NK-92 treated with Interleukin-12 subunit alpha and Interleukin-12 subunit beta, amount 100 ng/mL, for 24 hours (cell line): Measurements from ENCODE around the gene NKX3-2.

Source experiments
- DNase-seq: peaks from one replicate; lab custom pipeline; 2025; lab: John Stamatoyannopoulos, UW

NKX3-2 gene

DNA sequence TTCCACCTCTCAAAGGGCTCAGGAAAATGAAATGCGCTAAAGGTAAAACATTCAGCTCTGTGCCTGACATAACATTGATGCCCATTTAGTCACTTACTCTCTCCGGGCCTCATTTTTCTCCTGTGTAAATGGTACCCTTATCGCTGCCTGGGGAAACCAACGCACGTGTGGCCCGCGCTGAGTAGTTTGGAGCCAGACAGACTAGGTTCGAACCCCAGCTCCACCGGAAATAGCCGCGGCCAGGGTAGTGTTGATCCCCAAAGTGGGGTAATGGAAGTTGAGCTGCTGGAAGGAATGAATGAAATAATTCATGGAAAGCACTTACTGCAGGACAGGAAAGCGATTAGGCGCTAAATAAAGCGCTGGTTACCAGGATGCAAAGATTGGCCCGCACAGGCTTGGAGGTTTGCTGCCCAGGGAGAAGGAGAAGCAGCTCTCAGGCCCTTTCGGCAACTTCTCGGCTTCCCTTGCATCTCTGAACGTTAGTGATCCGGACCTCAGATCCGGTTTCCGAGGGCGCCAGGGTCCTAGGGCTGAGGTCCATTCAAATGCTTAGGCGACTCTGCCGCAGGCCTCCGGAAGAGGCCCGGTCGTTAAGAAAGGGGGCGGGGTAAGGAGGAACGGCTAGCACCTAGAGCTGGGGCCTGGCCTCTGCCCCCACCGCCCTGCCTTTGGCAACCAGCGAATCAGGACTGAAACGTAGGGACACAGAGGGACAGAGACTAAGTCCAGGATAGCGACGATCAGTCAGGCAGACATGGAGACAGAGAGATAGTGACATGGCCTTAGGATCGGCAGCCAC is 13.3 kb downstream of the NKX3-2 start:
- no peak for DNase-seq

DNA sequence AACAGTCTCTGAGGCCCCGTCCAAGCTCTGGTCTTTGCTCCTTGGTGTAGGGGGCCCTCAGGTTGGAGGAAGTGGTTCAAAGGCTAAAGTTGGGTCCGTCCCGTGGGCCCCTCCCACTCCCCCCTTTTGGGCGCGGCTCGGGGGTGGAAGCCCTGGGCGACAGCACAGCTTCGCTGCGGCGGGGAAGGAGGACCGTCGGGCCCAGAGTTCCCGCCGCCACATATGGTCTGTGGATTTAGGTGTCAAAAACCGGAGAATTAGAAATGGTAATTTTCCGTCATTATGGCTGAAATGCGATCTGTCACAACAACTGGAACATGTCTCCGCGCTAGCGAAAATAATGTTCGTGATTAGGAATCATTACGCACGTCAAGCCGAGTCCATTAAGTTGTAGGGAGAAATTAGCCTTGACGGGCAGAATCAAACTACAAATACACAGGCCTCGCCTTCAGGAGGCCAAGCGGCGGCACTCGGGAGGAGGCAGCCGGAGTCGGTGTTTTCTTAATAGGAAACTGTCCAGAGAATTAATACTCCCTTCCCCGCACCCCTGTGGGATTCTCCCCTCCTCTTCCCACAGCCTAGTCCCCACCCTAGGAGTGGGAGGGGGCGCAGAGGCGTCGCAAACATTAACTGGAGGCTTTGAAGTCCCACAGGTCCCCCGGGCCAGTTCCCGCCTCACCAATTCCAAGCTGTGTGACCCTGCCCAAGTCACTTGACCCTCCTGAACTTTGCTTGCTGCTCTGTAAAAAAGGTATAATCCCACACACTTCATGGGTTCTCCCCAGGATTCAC is 15.0 kb downstream of the NKX3-2 start:
- DNase-seq = no peak

DNA sequence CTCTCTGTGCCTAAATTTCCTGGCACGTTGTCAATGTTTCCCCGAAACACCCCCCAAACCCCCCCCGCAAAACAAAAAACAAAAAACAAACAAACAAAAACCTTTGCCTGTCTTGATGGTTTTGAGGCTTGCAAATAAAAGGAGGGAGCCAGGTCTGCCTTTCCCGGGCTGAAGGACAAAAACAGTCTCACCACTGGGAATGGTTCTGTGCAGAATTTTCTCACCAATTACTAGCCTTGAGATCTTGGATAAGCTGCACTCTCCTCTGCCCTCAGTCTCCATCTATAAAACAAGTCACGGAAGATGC is 15.5 kb downstream of the NKX3-2 start:
- no peak for DNase-seq

DNA sequence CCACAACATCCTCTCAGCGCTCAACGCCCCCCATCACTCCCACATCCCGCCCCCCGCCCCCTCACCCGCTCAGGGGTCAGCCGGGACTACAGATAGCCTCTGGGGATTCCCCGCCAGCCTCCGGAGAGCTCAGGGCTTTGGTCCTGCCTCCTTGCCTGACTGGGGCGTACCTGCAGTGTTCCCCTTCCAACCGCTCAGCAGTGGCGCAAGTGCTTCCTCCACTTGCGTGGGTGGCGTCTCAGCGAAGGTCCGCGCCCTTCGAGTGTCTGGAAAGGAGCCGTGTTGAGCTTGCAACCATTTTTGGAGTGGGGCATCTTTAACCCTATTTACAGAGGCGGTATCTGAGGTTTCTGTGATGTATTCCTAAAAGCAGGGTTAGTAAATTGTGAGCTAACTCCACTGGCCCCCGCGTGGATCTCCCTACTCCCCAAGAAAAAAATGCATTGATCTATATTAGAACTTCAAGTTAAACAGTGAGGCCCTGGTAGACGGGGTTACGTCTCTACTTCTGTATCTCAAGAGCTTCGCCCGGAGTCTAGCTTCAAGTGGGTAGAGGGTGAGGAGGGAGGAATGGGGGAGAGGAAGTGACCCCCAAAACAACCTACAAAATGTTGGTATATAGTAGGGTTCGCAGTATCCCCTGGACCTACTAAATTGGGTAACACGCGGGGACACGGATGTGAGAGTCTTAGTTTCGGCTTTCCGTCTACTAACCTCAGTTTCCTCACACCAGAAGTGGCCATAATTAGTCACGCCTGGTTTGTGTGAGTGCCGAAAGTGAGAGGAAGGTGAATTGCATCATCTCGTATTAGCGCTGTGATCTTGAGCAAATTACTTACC is 16.1 kb downstream of the NKX3-2 start:
- DNase-seq = no peak

DNA sequence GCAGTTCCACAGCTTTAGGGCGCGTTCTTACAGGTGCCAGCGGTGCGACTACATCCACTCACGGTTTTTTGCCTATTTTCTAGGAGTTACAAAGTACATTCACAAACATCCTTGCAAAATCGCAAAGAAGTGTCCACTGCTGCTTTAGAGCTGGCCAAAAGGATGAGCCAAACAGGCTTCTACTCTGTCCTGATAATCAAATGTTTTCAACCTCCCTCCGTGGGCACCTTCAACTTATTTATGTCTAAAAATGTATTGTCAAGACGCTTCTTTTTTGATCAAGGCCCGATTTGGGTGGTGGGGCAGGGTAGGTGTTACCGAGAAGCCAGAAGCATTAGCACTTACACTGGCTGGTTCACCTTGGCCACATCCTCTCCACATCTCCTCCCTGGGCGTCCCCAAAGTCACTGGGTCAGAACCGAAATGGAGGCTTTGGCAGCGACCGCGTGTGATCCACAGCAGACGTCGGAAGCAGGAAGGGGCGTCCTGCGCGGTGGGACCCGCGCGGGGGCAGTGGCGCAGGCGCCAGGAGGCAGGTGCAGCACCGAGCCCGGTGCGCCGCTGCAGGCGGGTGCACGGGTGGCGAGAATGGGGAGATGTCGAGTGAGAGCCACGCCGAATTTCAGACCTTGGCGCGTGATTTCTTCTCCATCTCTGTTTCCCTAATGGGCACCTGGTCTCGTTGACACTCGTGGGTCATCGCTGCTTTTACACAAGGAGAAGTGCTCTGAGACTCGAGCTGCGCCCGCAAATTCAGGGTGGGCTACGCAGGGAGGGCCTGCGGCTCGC is 16.9 kb downstream of the NKX3-2 start:
- DNase-seq = no peak

DNA sequence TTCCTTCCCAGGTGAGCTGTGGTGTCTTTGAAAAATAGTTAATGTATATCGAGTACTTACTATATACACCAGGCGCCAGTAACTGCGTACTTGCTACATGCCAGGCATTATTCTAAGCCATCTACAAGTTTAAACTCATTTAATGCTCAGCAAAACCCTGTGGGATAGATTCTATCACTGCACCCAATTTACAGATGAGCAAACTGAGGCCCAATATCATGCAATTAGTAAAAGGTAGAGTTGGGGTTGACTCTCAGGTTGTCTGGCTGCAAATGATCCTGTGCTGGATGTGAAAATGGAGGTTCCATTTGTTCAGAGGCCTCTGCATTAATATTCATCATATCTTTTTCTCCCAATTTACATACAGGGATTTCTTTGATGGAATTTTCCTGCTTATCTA is 17.6 kb downstream of the NKX3-2 start:
- DNase-seq = no peak

DNA sequence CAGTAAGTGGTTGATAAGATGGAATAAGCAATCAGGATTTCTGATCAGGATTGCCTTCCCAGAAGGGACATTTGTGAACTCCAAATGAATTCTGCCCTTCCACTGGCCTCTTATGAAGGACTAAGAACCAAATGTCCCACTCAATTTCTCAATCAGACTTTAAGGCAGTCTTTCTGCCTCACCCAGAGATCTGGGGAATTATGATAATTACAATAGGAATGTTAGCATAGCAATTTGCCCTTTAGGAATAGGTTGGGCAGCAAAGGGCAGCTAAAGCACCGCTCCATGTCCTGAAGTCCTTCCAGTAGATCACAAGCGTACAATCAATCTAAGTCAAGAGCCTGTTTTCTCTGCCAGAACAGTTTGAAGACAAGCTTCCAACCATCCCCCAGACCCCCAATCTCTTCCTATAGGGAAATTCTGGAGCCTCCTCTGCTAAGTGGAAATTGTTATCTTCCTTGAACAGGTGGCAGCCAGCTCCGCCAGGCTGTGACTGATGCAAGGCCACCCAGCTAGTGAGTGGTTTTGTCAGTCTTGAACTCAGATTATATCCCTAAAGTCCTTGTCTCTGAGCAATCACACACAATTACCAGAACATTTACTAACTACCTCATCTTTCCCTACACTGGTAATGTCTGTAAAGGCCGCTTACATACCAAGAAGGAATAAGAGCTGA is 18.6 kb downstream of the NKX3-2 start:
- DNase-seq = no peak

DNA sequence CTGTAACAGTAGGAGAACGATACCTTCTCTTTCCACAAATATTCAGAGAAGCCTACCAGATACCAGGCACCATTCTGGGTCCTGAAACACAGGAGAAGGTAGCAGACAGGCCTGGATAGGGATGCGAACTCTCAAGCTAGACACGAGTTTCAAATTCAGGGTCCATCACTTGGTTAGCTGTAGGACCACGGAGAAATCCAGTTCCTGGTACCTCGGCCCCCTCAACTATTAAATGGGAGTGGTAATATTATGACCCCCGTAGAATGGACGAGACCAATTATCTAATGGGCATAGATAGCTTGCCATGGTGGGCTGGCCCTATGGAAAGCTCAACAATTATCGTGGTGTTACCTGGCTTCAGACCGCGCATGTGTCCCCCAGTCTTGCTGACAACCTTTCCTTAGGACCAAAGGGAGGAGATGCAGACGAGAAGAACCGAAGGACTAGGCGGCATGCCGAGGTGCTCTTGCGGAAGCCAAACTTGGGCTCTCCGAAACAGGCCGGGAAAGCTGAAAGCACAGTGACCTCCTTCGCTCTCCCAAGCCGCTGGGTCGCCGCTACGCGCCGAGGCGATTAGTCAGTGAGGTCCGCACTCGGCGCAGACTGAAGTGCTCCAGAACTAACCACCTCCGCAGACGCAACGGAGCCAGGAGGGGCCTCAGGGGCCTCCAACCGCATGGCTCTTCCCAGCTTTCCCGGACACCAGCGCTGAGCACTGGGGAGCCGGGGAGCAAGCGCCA is 19.6 kb downstream of the NKX3-2 start:
- no peak for DNase-seq

DNA sequence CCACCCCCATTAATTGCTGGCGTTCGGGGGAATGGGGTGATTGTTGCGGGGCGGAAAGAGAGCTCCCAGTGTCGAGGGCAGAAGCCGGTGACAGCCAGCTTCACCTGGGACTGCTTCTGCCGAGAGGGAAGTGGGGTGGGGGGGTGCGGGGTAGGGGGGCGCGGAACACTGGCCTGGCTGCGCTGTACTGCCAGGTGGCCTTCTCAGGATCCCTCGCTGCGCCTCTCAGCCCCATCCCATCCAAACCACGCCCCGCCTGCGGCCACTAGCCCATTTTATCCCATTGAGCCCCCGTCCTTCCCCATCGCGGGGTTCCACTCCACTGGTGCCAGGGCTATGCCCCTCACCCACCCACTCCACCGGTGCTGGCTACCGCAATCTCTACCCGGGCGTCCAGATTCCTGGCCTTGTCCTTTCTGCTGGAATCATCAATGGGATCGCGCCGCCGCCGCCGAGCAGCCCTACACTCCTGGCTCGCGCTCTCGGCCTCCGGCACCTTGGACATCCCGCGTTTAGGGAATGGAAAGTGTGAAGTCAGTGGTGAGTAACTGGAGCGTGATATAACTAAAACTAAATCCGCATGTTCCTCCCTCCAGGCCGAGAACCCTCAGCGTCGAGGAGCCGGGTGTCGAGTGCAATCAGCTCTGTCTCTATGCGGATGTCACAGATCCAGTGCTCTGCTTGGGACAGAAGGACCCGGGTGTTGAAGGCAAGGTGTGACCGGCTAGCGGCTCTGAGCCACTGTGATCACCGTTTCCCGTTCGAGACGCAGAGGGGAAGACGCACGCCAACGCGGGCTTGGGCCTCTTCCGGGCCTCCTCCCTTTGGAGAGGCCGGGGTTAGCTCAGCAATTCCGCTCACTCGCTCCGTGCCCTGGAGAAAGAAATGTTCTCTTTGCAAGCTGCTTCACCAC is 20.5 kb downstream of the NKX3-2 start:
- DNase-seq = no peak

DNA sequence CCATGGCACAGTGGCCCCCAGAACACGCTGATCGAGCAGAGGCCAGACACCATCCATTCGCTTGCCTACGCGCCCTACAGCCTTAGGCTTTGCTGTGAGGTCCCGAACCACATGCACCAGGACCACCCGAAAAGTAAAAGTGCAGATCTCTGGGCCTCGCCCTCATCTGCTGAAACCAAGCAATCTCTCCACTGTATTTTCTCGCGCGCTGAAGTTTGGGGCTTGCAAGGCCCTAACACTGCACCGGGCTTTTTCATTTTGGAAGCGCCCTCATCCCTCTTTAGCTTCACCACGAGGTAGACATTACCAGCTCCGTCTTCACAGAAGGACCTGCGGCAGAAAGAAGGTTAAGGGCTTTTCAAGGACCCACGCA is 21.2 kb downstream of the NKX3-2 start:
- DNase-seq = no peak

DNA sequence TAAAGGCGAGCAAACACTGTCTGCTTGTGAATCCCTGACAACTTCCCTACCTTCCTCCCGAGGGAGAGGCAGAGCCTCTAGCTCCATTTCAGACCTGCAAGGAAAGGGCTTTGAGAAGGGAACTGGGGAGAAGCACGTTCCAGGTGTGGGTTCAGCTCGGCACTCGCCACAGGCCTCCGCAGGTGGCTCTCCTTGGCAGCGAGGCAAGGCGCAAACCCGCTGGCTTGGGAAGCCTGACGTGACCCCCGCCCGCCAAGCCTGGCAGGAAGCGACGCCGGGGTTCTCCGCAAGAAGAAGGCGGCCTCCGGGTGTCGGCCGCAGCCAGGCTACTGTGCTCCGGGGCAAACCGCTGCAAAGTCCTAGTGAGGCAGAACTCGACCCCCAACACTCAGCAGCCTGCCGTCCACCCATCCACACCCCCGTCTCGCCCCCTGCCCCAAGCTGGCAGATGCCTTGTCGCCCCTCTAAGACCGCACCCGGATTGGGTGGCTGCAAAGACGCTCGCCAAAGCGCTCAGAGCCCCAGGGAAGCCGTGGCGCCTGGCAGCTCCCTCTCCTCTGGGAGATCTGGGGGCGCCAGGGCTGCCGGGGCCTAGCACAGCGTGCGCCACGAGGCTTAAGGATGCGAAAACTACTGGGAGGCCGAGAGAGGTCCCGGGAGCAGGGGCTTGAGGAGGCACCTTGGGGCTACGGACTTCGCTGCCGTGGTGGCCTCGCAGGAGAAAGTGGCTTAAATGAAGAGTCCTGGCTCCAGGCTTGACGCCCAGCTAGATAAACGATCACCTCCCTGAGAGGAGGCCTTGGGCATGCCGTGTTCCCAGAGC is 21.8 kb downstream of the NKX3-2 start:
- DNase-seq = no peak

DNA sequence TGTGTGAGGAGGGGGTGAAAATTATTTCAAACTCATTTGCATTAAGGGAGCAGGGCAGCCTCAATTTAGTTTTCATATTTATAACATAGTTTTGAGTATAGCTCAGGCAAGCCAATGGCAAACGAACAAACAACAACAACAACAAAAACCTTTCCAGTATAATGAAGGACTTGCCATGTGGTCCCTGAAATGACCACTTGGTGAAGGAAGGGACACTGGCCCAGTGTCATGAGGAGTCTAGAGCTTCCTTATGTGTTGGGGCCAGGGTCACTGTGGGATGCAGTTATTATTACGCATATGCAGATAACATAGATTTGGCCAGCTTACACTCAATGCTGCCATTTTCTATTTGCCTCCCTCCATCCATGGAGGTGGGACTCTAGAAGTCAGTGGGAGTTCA is 23.3 kb downstream of the NKX3-2 start:
- no peak for DNase-seq

DNA sequence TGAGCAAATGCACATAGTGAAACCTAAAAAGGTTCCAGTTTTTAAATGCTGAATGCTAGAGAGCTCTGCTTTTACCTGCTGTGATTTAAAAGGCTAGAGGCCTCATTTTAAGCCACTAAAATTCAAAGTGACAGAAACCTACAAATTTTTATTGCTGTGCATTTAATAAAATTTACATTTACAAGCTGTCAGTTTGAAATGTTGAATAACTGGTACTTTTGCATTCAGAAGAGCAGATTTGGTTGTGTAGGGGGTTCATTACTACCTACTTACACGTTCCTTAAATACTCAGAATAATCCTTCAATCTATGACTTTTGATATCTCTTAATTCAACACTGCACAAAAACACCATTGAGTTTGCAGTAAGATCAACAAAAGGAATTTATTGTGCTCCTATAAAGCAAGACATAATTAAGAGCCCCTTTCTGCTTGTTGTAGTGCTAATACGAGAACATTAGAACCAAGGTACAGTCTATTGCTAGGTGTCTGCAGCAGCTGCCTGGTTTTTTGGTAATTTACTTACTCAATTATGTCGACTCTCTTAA is 27.9 kb downstream of the NKX3-2 start:
- no peak for DNase-seq

DNA sequence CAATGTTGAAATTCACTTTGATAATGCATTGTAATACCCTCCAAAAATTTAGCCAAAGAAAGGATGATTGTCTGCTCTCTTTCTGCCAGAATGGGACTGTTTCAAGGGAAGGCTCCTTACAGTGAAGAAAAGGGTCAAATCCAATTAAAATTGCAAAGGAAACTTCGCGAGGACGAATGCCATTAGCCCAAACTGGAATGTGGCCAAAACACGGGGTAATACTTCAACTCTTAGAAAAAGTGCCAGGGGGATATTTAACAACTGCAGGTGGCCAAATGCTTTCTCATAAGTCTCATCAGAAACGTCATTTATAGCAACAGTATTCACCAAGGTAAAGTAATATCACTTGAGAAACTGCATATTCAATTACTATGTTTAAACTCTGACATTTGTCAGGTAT is 29.0 kb downstream of the NKX3-2 start:
- DNase-seq = no peak

DNA sequence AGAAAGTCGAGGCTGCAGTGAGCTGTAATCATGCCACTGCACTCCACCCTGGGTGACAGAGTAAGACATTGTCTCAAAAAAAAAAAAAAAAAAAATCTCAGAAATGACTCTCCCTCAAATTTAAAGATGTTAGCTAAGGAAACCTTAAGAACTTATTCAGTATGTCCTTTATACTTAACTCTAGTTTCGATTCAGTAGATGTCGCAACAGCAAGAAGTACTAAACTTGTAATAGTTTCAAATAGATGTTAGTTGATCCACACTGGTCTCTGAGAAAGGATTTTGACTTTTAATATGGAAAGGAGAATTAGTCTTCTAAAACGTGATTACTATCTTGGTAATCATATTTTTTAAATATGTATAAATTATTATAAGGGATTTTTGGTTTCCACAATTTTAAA is 29.6 kb downstream of the NKX3-2 start:
- DNase-seq = no peak

DNA sequence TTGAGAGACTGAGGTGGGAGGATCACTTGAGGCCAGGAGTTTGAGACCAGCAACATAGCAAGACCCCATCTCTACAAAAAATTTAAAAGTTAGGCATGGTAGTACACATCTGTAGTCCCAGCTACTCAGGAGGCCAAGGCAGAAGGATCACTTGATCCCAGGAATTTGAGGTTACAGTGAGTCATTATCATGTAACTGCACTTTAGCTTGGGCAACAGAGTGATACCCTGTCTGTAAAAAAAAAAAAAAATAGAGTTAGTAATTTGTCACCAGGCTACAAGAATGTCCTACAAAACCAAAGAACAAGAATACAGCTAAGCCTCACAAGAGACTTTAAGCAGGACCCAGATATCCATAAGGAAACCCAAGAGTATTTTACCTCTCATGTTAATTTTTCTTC is 33.2 kb downstream of the NKX3-2 start:
- DNase-seq = no peak

DNA sequence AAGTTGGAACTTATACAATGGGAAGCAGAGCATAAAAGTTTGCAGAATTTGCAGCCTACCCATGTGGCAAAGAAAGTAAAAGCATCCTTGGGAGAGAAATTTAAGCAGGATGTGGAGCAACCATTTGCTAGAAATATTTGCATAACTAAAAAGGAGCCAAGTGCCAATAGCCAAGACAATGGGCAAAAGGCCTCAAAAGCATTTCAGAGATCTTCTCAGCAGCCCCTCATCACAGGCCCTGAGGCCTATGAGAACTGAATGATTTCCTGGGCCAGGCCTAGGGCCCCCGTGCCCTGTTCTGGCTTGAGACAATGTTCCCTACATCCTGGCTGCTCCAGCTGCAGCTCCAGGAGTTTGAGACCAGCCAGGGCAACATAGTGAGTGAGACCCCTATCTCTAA is 34.9 kb downstream of the NKX3-2 start:
- DNase-seq = no peak

DNA sequence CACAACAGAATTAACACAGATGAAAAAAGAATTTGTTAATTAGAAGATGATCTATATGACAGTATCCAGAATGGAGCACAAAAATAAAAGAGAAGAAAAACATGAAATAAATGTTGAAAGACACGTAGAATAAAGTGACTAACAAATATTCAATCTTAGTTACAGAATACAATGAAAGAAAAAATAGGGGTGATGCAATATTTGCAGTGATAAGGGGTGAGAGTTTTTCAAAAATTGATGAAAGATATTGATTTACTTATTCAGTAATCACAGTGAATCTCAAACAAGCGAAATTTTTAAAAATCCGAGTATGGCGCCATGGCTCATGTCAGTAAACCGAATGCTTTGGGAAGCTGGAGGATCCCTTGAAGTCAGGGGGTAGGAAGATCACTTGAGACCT is 39.9 kb downstream of the NKX3-2 start:
- no peak for DNase-seq

DNA sequence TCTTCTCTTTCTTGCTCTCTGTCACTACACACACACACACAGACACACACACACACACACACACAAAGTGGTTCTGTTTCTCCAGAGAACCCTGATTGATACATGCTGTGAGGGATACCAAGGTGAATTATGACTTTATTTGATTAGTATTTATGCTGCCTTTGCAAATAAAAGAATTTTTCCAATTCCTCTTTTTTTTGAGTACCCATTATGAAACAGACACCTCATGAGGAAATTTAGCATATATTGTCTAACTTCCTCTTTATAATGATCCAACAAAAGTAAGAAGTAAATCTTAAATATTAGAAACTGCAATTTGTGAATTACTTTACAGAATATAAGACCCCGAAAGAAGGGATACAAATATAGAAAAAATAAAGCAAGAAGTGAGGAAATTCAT is 45.8 kb downstream of the NKX3-2 start:
- DNase-seq = no peak
